C4-2B (cell line): ENCODE measurements around the gene YTHDC2.

Source experiments
- H3K27ac ChIP-seq: fragments of 450-650 bp; 2 replicates; pipeline ENCODE4 v1.5.1; 2017
- ZFX ChIP-seq: fragments of 450-650 bp; IDR thresholded peaks from 2 replicates; pipeline ENCODE4 v1.6.1; 2017
- TF ChIP-seq, protein P1 (sequence below): fragments of 450-650 bp; conservative IDR thresholded peaks from 2 replicates; pipeline ENCODE4 v1.5.1; 2017; ENCODE audit warnings: mild to moderate bottlenecking

YTHDC2 gene

DNA sequence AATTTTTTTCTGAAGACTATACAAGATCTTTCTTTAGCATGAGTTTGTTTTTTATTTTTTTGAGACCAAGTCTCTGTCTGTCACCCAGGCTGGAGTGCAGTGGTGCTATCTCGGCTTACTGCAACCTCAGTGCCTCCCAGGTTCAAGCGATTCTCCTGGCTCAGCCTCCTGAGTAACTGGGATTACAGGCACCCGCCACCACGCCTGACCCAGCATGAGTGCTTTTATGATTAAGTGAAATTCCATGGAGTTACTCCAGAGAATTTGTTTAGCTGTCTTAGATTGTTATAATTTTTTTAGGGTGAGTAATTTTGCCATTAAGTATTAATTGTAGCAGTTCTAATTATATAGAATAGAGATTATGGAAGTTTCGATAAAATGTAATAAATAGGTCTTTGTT is 14.3 kb downstream of the YTHDC2 start:
- TF ChIP-seq, protein P1, sequence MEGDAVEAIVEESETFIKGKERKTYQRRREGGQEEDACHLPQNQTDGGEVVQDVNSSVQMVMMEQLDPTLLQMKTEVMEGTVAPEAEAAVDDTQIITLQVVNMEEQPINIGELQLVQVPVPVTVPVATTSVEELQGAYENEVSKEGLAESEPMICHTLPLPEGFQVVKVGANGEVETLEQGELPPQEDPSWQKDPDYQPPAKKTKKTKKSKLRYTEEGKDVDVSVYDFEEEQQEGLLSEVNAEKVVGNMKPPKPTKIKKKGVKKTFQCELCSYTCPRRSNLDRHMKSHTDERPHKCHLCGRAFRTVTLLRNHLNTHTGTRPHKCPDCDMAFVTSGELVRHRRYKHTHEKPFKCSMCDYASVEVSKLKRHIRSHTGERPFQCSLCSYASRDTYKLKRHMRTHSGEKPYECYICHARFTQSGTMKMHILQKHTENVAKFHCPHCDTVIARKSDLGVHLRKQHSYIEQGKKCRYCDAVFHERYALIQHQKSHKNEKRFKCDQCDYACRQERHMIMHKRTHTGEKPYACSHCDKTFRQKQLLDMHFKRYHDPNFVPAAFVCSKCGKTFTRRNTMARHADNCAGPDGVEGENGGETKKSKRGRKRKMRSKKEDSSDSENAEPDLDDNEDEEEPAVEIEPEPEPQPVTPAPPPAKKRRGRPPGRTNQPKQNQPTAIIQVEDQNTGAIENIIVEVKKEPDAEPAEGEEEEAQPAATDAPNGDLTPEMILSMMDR = no peak
- TF ChIP-seq ZFX = no peak
- H3K27ac ChIP-seq = no peak overlapping the region

DNA sequence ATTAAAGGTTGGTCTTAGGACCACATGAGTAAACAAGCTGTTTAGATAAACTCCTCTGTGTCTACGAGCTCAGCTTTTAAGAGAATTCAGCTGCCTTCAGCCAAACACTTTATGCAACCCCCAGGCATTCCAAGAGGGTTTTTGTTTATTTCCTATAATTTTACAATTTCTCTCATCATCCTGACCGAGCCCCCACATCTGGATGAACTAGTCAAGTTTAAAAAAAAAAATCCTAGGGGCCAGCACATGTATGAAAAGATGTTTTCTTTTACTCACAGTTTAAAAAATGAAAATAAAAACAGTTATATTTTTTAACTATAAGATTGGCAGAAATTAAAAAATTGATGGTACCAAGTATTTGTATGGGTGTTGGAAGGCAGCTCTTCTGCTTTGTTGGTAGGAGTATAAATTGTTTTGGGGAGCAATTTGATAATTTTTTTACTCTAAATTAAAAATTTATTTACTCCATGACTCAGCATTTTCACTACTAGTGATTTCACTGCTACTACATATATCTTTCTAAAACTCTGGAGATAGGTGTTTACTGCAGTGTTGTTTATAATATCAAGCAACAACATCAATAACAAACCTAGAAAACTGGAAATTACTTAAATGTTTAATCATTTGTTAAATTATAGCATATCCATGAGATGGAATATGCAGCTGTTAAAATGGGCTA is 18.1 kb downstream of the YTHDC2 start:
- H3K27ac ChIP-seq = no peak overlapping the region
- TF ChIP-seq, protein P1 = no peak
- TF ChIP-seq ZFX = no peak

DNA sequence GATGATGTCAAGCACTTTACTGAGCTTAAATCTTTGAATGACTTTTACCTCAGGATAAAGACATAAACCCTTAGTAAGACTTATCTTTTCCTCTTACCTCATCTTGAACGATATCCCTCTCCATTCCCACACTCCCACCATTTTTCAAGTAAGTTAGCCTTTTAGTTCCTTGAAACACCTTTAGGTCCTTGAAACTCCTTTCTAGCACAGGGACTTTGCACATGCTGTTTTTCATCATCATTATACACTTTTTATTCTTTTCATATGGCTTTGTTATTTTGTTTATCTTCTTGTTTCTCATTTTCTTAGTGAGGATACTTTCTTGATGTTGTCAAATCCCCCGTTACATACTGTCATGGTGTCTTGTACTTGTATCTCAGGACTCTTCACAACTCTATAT is 24.8 kb downstream of the YTHDC2 start:
- TF ChIP-seq, protein P1 = no peak
- TF ChIP-seq ZFX = no peak
- H3K27ac ChIP-seq = no peak overlapping the region

DNA sequence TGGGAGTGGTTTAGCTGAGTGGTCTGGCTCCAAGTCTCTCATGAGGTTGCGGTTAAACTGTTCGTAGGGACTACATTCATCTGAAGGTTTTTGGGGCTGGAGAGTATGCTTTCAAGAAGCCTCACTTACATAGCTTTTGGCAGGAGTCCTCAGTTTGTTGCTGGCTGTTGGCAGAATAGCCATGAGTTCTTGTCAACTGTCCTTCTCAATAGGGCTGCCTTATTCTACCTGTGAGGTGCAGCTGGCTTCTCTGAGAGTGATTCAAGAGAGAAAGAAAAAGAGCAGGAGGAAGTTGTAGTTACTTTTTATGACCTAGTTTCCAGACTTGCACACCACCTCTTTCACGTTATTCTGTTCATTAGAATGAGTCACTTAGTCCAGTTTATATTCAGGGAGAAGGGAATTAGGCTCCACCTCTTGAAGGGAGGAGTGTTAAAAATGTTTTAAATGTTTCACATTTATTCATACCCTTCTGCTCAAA is 33.2 kb downstream of the YTHDC2 start:
- no peak overlapping the region for H3K27ac ChIP-seq
- no peak for TF ChIP-seq ZFX
- TF ChIP-seq, protein P1 = no peak

DNA sequence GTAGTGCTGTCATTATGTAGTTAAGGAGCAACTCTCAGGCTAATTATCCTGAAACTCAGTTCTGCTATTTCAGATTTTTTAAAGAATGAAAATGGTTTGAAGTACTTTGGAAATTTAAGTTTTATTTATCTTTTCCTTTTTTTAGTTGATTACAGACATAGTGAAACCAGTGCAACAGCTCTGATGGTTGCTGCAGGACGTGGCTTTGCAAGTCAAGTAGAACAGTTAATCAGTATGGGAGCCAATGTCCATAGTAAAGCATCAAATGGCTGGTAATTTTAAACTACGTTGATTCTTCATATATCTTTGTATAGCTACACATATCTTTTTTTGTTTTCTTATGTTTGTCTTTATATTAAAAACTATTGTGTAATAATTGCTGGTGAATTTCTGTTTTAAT is 34.9 kb downstream of the YTHDC2 start:
- TF ChIP-seq, protein P1 = no peak
- no peak for TF ChIP-seq ZFX
- no peak overlapping the region for H3K27ac ChIP-seq

DNA sequence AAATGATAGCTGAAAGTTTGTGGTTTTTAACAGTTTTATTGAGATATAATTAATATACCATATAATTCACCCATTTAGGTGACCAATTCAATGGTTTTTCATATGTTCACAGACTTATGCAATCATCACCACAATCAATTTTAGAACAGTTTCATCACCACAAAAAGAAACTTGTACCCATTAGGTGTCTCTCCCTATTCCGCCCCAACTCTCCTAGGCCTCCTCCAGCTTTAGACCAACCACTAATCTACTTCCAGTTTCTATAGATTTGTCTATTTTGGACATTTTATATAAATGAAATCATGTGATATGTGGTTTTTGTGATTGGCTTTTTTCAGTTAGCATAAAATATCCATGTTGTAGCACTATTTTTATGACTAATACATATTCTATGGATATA is 38.6 kb downstream of the YTHDC2 start:
- no peak overlapping the region for H3K27ac ChIP-seq
- no peak for TF ChIP-seq ZFX
- TF ChIP-seq, protein P1 = no peak

DNA sequence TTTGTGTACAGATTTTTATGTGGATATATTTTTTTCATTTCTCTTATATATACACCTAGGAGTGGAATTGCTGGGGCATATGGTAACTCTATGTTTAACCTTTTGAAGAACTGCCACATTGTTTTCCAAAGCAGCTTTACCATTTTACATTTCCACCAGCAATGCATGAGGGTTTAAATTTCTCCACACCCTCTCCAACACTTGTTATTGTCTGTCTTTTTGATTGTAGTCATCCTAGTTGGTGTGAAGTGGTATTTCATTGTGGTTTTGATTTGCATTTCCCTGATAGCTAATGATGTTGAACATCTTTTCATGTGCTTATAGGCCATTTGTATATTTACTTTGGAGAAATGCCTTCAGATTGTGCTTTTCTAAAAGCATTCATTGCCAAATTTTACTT is 39.1 kb downstream of the YTHDC2 start:
- TF ChIP-seq, protein P1 = no peak
- no peak for TF ChIP-seq ZFX
- no peak overlapping the region for H3K27ac ChIP-seq
